SJSA1 (cell line): ENCODE results near the gene CDCA7. TPM values are rescaled to one million over a fixed set of nuclear protein-coding genes. Genes with fewer than 3 reads are reported as not detected.

Experiments
- DNase-seq, 2 experiments: peaks; one replicate each; pipeline ENCODE4 v3.0.0-alpha.2; 2015 to 2020; ENCODE audit warnings: low spot score in 2 of 2, low read depth in 1 of 2
- H3K27ac ChIP-seq: fragments of 250-450 bp; sonication (Bioruptor Pico); 2 replicates; pipeline ENCODE4 v1.5.1; 2020; ENCODE audit warnings: mild to moderate bottlenecking, moderate library complexity
- H3K27me3 ChIP-seq: fragments of 250-450 bp; sonication (Bioruptor Pico); replicated peaks from 2 replicates; pipeline ENCODE4 v1.5.1; 2020; ENCODE audit warnings: mild to moderate bottlenecking, moderate library complexity
- H3K36me3 ChIP-seq: fragments of 250-450 bp; sonication (Bioruptor Pico); 2 replicates; pipeline ENCODE4 v1.5.1; 2020; ENCODE audit warnings: mild to moderate bottlenecking
- H3K4me1 ChIP-seq: fragments of 250-450 bp; sonication (Bioruptor Pico); replicated peaks from 2 replicates; pipeline ENCODE4 v1.6.1; 2021; ENCODE audit warnings: mild to moderate bottlenecking
- H3K4me3 ChIP-seq: fragments of 250-450 bp; sonication (Bioruptor Pico); 2 replicates; pipeline ENCODE4 v1.5.1; 2020; ENCODE audit warnings: mild to moderate bottlenecking
- H3K9me3 ChIP-seq: fragments of 250-450 bp; sonication (Bioruptor Pico); replicated peaks from 2 replicates; pipeline ENCODE4 v1.5.1; 2020; ENCODE audit warnings: mild to moderate bottlenecking
- total RNA-seq: library from RNA; depleted of rRNA; stranded (reverse); fragments of >200 nt; shearing (Covaris generic); gene quantifications from 2 replicates; pipeline ENCODE4 v1.2.3, GENCODE V29; 2014

The CDCA7 gene
- total RNA-seq, 1 experiment from 2014 or later = 60.7 TPM

DNA sequence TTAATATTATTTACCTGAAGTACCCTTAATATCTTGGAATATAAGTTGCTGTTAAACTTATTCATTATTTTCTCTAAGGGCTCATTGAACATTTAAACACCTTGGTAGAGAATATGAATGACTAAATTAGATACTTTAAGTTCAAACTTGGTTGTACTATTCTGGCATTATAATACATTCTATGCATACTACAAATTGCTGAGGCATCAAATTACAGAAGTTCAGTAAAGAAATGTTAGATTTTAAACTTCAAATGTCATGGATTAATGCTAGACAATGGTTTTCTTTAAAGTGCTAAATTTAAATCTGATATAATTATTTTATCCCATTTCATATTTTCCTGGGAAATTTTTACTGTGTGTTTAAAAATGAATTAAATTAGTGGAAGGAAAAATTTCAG, 63.1 kb downstream of the CDCA7 start:
- H3K36me3 ChIP-seq = no peaks in the 10 kb centered on the region
- no peak overlapping the region for H3K27ac ChIP-seq
- no peak overlapping the region for H3K4me3 ChIP-seq
- no peak for DNase-seq
- no peaks in the 10 kb centered on the region for H3K27me3 ChIP-seq
- no peaks in the 10 kb centered on the region for H3K9me3 ChIP-seq
- H3K4me1 ChIP-seq = peaks cover 9% of the 10 kb centered on the region
